Measurements from ENCODE around the gene NFIX.

Gene NFIX

DNA sequence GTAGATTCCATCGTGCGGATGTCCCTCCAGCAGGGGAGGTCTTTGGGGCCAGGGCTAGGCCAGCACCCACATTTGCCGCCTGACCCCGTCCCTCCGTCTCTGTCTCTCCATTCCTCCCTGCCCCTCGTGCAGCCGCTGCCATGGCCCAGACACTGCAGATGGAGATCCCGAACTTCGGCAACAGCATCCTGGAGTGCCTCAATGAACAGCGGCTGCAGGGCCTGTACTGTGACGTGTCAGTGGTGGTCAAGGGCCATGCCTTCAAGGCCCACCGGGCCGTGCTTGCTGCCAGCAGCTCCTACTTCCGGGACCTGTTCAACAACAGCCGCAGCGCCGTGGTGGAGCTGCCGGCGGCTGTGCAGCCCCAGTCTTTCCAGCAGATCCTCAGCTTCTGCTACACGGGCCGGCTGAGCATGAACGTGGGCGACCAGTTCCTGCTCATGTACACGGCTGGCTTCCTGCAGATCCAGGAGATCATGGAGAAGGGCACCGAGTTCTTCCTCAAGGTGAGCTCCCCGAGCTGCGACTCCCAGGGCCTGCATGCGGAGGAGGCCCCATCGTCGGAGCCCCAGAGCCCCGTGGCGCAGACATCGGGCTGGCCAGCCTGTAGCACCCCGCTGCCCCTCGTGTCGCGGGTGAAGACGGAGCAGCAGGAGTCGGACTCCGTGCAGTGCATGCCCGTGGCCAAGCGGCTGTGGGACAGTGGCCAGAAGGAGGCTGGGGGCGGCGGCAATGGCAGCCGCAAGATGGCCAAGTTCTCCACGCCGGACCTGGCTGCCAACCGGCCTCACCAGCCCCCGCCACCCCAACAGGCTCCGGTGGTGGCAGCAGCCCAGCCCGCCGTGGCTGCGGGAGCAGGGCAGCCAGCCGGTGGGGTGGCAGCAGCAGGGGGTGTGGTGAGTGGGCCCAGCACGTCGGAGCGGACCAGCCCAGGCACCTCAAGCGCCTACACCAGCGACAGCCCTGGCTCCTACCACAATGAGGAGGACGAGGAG is 140.1 kb downstream of the NFIX start:
- H3K18ac ChIP-seq (ENCODE audit: low read length): no peak overlapping the region
- H3K9ac ChIP-seq (ENCODE audit: low read length): no peak overlapping the region
- DNase-seq: no peak
- H3K27ac ChIP-seq (ENCODE audit: low read depth, low read length): no peak overlapping the region
- no peak overlapping the region for H3K4ac ChIP-seq (ENCODE audit: low read depth, low read length)
- no peak overlapping the region for H2BK120ac ChIP-seq (ENCODE audit: low read depth, low read length)
- peaks cover 28% of the 10 kb centered on the region for H3K79me2 ChIP-seq (ENCODE audit: control insufficient read depth, insufficient read depth, low read length)
- H4K5ac ChIP-seq (ENCODE audit: low read length): no peak overlapping the region
- H2BK15ac ChIP-seq (replicated peaks; ENCODE audit: low read depth): no peak overlapping the region
- H3K36me3 ChIP-seq (ENCODE audit: control insufficient read depth, insufficient read depth, low read length): peaks cover 26% of the 10 kb centered on the region
- no peak overlapping the region for H3K56ac ChIP-seq (ENCODE audit: low read length)
- H3K4me3 ChIP-seq (ENCODE audit: low read length): no peak overlapping the region
- WGBS (ENCODE audit: extremely low coverage, insufficient coverage, low lambda C conversion rate): no CpG with 5 or more reads among the region's 60 CpGs
- H2BK5ac ChIP-seq (ENCODE audit: low read length): no peak overlapping the region
- no peaks in the 10 kb centered on the region for H3K27me3 ChIP-seq (ENCODE audit: insufficient read depth, low read length, poor library complexity)
- peaks cover 22% of the 10 kb centered on the region for H3K79me1 ChIP-seq (ENCODE audit: low read length)
- no peak overlapping the region for H3K23ac ChIP-seq (ENCODE audit: low read length)
- H4K8ac ChIP-seq (ENCODE audit: low read depth, low read length): no peak overlapping the region
- H3K4me1 ChIP-seq (ENCODE audit: control insufficient read depth, low read depth, low read length): no peaks in the 10 kb centered on the region
- no peak overlapping the region for H2AK5ac ChIP-seq (ENCODE audit: low read length)
- H3K4me2 ChIP-seq (ENCODE audit: low read length): no peak overlapping the region

DNA sequence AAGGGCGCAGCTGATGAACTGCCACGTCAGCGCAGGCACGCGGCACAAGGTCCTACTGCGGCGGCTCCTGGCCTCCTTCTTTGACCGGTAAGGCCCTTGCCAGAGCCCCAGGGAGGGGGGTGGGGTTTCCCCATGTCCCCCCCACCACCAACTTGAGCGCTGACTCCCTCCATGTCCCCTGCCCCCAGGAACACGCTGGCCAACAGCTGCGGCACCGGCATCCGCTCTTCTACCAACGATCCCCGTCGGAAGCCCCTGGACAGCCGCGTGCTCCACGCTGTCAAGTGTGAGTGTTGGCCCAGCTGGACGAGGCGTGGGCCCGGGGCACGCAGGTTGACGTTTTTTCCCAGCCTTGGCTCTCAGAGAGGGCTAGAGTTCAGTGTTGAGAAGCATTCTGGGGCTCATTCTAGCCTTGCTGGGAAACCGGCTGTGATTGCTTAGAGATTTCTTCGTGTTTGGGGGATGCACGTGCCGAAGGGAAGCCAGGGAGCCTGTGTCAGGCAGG is 142.1 kb downstream of the NFIX start:
- peaks cover 16% of the 10 kb centered on the region for H3K79me2 ChIP-seq (ENCODE audit: control insufficient read depth, insufficient read depth, low read length)
- no peak overlapping the region for H3K27ac ChIP-seq (ENCODE audit: low read depth, low read length)
- H3K56ac ChIP-seq (ENCODE audit: low read length): no peak overlapping the region
- no peak overlapping the region for H2AK5ac ChIP-seq (ENCODE audit: low read length)
- no peak overlapping the region for H2BK120ac ChIP-seq (ENCODE audit: low read depth, low read length)
- H3K4me1 ChIP-seq (ENCODE audit: control insufficient read depth, low read depth, low read length): no peaks in the 10 kb centered on the region
- no peak overlapping the region for H3K4me2 ChIP-seq (ENCODE audit: low read length)
- no peak for DNase-seq
- H3K36me3 ChIP-seq (ENCODE audit: control insufficient read depth, insufficient read depth, low read length): peaks cover 24% of the 10 kb centered on the region
- no peak overlapping the region for H3K9ac ChIP-seq (ENCODE audit: low read length)
- no peak overlapping the region for H4K5ac ChIP-seq (ENCODE audit: low read length)
- no peaks in the 10 kb centered on the region for H3K27me3 ChIP-seq (ENCODE audit: insufficient read depth, low read length, poor library complexity)
- H3K4ac ChIP-seq (ENCODE audit: low read depth, low read length): no peak overlapping the region
- H2BK15ac ChIP-seq (replicated peaks; ENCODE audit: low read depth): no peak overlapping the region
- H3K18ac ChIP-seq (ENCODE audit: low read length): no peak overlapping the region
- peaks cover 15% of the 10 kb centered on the region for H3K79me1 ChIP-seq (ENCODE audit: low read length)
- H3K23ac ChIP-seq (ENCODE audit: low read length): no peak overlapping the region
- H4K8ac ChIP-seq (ENCODE audit: low read depth, low read length): no peak overlapping the region
- no peak overlapping the region for H3K4me3 ChIP-seq (ENCODE audit: low read length)
- H2BK5ac ChIP-seq (ENCODE audit: low read length): no peak overlapping the region
- no CpG with 5 or more reads among the region's 28 CpGs for WGBS (ENCODE audit: extremely low coverage, insufficient coverage, low lambda C conversion rate)

DNA sequence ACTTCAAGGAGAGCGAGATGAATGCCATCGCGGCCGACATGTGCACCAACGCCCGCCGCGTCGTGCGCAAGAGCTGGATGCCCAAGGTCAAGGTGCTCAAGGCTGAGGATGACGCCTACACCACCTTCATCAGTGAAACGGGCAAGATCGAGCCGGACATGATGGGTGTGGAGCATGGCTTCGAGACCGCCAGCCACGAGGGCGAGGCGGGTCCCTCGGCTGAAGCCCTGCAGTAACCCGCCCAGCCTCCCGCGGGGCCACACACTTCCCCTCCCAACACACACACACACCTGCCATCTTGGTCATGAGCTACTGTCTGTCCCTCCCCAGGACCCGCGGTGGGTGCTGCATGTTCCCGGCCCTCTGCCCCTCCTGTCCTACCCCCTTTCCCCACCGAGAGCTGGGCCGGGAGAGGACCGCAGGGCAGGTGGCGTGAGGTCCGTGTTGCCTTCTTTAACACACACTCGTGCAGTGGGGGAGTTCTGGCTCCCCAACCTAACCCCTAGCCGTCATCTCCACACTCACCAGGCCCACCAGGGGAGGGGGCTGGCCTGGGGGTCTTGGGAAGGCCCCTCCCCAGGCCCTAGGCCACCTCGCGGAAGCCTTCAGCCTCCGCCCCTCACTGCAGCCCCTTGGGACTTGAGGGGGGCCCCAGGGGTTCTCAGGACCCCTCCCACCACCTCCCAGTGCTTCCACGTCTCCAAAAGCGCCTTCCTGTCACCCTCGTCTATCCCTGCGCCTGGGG is 143.1 kb downstream of the NFIX start:
- H2BK15ac ChIP-seq (replicated peaks; ENCODE audit: low read depth): no peak overlapping the region
- H2AK5ac ChIP-seq (ENCODE audit: low read length): no peak overlapping the region
- no peak overlapping the region for H2BK5ac ChIP-seq (ENCODE audit: low read length)
- H3K4me1 ChIP-seq (ENCODE audit: control insufficient read depth, low read depth, low read length): no peaks in the 10 kb centered on the region
- H2BK120ac ChIP-seq (ENCODE audit: low read depth, low read length): no peak overlapping the region
- no peak overlapping the region for H3K18ac ChIP-seq (ENCODE audit: low read length)
- no peak overlapping the region for H3K4ac ChIP-seq (ENCODE audit: low read depth, low read length)
- WGBS (ENCODE audit: extremely low coverage, insufficient coverage, low lambda C conversion rate): no CpG with 5 or more reads among the region's 40 CpGs
- peaks cover 9% of the 10 kb centered on the region for H3K79me2 ChIP-seq (ENCODE audit: control insufficient read depth, insufficient read depth, low read length)
- H3K79me1 ChIP-seq (ENCODE audit: low read length): peaks cover 8% of the 10 kb centered on the region
- H3K36me3 ChIP-seq (ENCODE audit: control insufficient read depth, insufficient read depth, low read length): peaks cover 24% of the 10 kb centered on the region
- H3K4me2 ChIP-seq (ENCODE audit: low read length): no peak overlapping the region
- H3K56ac ChIP-seq (ENCODE audit: low read length): no peak overlapping the region
- no peak overlapping the region for H3K9ac ChIP-seq (ENCODE audit: low read length)
- DNase-seq: no peak
- no peak overlapping the region for H4K8ac ChIP-seq (ENCODE audit: low read depth, low read length)
- H3K4me3 ChIP-seq (ENCODE audit: low read length): no peak overlapping the region
- H3K27ac ChIP-seq (ENCODE audit: low read depth, low read length): no peak overlapping the region
- H3K23ac ChIP-seq (ENCODE audit: low read length): no peak overlapping the region
- H4K5ac ChIP-seq (ENCODE audit: low read length): no peak overlapping the region
- no peaks in the 10 kb centered on the region for H3K27me3 ChIP-seq (ENCODE audit: insufficient read depth, low read length, poor library complexity)

DNA sequence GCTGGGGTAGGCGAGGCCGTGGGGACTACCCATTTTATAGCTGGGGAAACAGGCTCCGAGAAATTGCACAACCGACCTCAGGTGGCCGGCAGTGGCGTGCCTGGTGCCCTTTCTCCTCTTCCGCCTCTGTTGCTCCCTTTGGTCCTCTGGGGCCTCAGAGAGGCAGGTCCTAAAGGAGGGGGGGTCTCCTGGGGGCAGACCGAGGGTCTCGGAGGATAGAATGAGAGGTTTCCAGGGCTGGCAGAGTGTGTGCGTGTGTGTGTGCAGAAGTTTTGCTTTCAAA is 143.6 kb downstream of the NFIX start:
- Histone ChIP-seq H2BK15ac (replicated peaks; ENCODE audit: low read depth) (no peak overlapping the region), H2AK5ac (ENCODE audit: low read length) (no peak overlapping the region), H3K9ac (ENCODE audit: low read length) (no peak overlapping the region), H3K4me1 (ENCODE audit: control insufficient read depth, low read depth, low read length) (no peaks in the 10 kb centered on the region), H3K23ac (ENCODE audit: low read length) (no peak overlapping the region), H3K4ac (ENCODE audit: low read depth, low read length) (no peak overlapping the region), H3K4me2 (ENCODE audit: low read length) (no peak overlapping the region), H4K8ac (ENCODE audit: low read depth, low read length) (no peak overlapping the region), H3K4me3 (ENCODE audit: low read length) (no peak overlapping the region), H3K56ac (ENCODE audit: low read length) (no peak overlapping the region), H3K36me3 (ENCODE audit: control insufficient read depth, insufficient read depth, low read length) (peaks cover 24% of the 10 kb centered on the region), H4K5ac (ENCODE audit: low read length) (no peak overlapping the region), H3K27ac (ENCODE audit: low read depth, low read length) (no peak overlapping the region), H3K79me2 (ENCODE audit: control insufficient read depth, insufficient read depth, low read length) (peaks cover 9% of the 10 kb centered on the region), H2BK120ac (ENCODE audit: low read depth, low read length) (no peak overlapping the region), H2BK5ac (ENCODE audit: low read length) (no peak overlapping the region), H3K79me1 (ENCODE audit: low read length) (peaks cover 3% of the 10 kb centered on the region), H3K27me3 (ENCODE audit: insufficient read depth, low read length, poor library complexity) (no peaks in the 10 kb centered on the region), H3K18ac (ENCODE audit: low read length) (no peak overlapping the region)
- no peak for DNase-seq
- no CpG with 5 or more reads among the region's 10 CpGs for WGBS (ENCODE audit: extremely low coverage, insufficient coverage, low lambda C conversion rate)

- H3K79me2 ChIP-seq (ENCODE audit: control insufficient read depth, insufficient read depth, low read length): peaks cover under 1% of the 10 kb centered on the region
- no CpG with 5 or more reads among the region's 11 CpGs for WGBS (ENCODE audit: extremely low coverage, insufficient coverage, low lambda C conversion rate)
- H2AK5ac ChIP-seq (ENCODE audit: low read length): no peak overlapping the region
- H2BK15ac ChIP-seq (replicated peaks; ENCODE audit: low read depth): no peak overlapping the region
- H3K79me1 ChIP-seq (ENCODE audit: low read length): peaks cover 3% of the 10 kb centered on the region
- H3K18ac ChIP-seq (ENCODE audit: low read length): no peak overlapping the region
- H3K27me3 ChIP-seq (ENCODE audit: insufficient read depth, low read length, poor library complexity): no peaks in the 10 kb centered on the region
- H3K4me3 ChIP-seq (ENCODE audit: low read length): no peak overlapping the region
- H4K5ac ChIP-seq (ENCODE audit: low read length): no peak overlapping the region
- H3K4me2 ChIP-seq (ENCODE audit: low read length): no peak overlapping the region
- H3K4me1 ChIP-seq (ENCODE audit: control insufficient read depth, low read depth, low read length): no peaks in the 10 kb centered on the region
- H3K27ac ChIP-seq (ENCODE audit: low read depth, low read length): no peak overlapping the region
- no peak overlapping the region for H3K23ac ChIP-seq (ENCODE audit: low read length)
- no peak overlapping the region for H4K8ac ChIP-seq (ENCODE audit: low read depth, low read length)
- peaks cover 24% of the 10 kb centered on the region for H3K36me3 ChIP-seq (ENCODE audit: control insufficient read depth, insufficient read depth, low read length)
- no peak for DNase-seq
- H3K4ac ChIP-seq (ENCODE audit: low read depth, low read length): no peak overlapping the region
- H2BK5ac ChIP-seq (ENCODE audit: low read length): no peak overlapping the region
- no peak overlapping the region for H3K9ac ChIP-seq (ENCODE audit: low read length)
- no peak overlapping the region for H3K56ac ChIP-seq (ENCODE audit: low read length)
- H2BK120ac ChIP-seq (ENCODE audit: low read depth, low read length): no peak overlapping the region
Observed at GRCh38 chr19:13139633-13140311, 144.5 kb downstream of the NFIX start.
